Raji (cell line): ENCODE results near the gene LETMD1.

Experiments
- POLR2A ChIP-seq: IDR thresholded peaks from 2 replicates; pipeline ENCODE4 v1.6.1; 2011; ENCODE audit warnings: low read depth, low read length, control low read depth; ENCODE audit not compliant: insufficient read depth

Gene LETMD1, protein sequence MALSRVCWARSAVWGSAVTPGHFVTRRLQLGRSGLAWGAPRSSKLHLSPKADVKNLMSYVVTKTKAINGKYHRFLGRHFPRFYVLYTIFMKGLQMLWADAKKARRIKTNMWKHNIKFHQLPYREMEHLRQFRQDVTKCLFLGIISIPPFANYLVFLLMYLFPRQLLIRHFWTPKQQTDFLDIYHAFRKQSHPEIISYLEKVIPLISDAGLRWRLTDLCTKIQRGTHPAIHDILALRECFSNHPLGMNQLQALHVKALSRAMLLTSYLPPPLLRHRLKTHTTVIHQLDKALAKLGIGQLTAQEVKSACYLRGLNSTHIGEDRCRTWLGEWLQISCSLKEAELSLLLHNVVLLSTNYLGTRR

DNA sequence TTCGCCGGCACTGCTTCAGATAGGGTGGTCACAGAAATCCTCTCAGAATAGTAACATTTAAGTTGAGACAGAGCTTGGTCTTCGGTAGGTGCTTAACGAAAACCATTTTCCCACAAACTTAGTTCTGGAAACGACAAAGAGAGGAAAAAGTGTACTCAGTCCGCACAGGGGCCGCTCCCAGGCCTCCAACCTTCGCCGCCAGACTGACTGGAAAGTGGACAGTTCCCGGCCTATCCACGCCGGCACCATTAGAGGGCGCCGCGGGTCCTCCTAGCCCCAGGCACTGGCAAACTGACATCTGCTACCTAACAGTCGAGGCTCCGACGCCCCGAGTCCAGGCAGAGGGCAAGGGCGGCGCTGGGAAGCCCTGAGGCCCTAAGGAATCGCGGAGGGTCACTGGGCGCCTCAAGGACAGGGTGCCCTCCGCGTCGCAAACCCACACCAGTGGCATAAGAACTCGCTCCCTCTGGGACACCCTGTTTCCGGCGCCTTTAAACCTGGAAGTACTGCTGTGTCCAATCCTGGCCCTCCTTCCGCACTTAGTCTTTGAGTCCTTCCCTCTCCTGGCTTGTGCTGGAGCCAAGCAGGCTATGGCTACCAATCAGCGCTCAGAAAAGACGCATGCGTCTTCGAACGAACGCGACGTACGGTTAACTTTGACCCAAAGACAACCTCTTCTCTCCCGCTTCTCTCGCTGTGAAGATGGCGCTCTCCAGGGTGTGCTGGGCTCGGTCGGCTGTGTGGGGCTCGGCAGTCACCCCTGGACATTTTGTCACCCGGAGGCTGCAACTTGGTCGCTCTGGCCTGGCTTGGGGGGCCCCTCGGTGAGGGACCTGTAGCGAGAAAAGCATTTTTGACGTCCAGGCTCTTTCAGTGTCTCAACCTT lies at the start of gene LETMD1:
Gene LETMD1, plus strand, starts transcription at position 673 of the 886 bp plus-strand sequence. Its CDS starts 30 bp downstream, at position 703.
- peak; percentile 83 for TF ChIP-seq POLR2A

DNA sequence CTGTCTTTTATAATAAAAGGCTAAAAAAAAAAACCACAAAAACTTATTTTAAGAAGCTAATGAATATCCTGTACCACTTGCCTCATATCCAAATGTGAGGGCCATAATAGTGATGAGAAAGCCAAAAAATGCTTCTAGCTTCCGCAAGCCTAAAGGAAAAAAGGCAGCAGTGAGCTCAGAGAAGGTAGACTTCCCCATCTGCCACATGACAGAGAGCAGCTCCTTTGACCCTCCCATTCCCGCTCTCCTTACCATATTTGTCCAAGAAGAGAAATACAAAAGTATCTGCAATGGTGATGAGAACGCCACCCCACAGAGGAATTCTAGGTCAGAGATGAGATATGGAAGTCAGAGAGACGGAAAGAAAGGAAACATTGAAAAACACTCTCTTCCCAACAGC lies 49.0 kb upstream of the LETMD1 start:
- TF ChIP-seq POLR2A = no peak

DNA sequence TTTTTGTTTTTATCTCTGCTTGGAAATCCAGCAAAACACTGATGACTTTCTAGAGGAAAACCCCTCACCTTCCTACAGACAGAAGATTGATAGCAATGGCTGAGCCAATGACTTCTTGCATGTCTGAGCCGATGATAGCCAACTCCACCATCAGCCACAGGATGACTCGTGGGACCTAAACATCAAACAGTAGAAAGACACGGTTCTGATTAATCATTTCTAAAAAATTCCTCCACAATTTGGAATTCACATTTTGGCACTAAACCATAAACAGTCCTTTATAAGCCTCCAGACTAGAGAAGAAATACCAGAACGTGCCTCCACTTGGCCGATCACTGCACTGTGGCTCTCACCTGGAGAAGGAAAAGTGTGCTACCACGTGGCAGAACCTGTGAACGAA lies 47.9 kb upstream of the LETMD1 start:
- no peak for TF ChIP-seq POLR2A

DNA sequence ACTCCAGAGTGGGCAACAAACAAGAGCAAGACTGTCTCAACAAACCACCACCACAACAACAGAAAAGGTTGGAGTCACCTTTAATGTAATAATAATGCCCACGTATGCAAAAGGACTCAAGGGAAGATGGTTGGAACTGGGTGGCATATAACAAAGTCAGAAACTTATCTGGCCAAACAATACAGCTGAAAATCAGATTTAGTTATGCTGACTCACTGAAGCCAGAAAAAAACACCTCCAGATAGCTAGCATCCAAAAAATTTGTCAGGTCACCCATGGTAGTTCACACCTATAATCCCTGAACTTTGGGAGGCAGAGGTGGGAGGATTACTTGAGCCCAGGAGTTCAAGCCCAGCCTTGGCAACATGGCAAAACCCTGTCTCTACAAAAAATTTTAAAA lies 46.3 kb upstream of the LETMD1 start:
- no peak for TF ChIP-seq POLR2A

DNA sequence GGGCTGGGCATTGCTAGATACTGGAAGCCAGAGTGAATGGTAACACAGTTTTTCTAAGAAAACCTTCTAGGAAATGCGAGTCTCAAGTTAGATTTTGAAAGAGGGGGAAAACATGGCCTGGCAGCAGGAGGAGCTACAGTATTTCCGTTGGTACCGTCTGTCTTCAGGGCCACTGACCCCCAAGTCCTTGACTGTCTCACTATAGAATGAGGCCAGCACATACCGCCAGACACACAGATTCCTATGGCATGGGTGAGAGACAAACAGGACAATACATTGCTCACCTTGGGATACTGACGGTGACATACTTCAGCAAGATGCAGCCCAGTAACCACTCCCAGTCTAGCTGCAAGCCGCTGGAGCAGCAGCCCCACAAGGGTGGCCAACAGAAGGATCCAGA lies 43.6 kb upstream of the LETMD1 start:
- TF ChIP-seq POLR2A = no peak

DNA sequence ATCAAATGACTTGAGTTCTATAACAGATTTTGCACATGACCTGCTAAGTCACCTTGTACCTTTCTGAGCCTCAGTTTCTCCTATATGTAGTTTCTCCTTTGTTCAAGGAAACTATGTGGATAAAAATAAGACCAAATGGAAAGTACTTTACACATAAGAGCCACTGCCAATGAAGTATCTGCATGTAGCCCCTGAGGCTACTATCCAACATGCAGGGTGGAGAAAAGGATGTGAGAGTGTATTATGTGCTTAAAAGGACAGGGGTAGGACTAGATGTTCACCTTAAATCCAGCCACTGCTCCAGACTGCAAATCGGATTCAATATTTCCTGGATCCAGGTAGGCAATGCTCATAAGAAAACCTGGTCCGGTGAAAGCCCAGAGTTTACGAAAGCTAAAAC lies 43.1 kb upstream of the LETMD1 start:
- TF ChIP-seq POLR2A = no peak

DNA sequence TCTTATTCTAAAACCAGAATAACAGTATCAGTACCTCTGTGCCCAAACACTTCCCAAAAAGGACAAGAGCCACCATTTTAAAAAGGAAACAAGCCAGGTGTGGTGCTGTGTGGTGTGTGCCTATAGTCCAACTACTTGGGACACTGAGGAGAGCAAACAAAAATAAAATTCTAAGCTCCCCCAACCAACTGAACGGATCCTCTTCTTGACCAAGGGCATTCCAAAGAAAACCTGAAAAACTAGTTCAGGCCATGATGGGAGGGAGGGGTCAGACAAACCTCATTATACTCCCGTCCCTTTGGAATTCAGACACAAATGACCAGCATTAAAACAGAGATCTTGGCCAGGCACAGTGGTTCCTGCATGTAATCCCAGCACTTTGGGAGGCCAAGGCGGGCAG lies 42.5 kb upstream of the LETMD1 start:
- no peak for TF ChIP-seq POLR2A

DNA sequence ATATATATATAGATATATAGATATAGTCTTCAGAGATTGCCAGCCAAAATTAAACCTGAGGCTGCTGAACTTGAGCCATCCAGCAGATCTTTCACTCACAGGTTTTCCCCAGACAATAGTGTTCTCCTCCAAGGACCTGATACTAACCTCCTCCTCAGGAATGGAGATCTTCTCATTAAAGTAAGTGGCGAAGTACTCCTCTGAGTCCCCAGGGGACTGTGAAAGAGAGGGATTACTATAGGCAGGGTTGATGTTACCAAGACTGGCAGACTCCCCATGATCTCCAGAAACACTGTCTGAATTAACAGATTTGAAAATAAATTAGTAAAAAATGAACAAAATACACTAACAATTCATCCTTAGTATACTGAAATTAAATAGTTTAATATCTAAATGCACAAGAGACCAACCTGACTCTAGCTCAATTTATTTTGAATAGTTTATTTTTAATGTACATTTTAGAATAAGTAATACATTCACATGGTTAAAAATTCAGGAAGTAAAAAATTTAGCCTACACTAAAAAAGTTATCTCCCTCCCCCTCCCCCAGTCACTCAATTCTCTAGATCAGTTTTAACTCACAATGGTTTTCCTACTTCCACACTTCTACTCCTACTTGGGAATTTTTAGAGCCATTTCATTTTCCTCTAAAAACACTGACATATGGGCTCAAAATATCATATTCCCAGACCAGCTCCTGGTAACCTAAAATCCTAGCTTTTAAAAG lies 39.6 kb upstream of the LETMD1 start:
- no peak for TF ChIP-seq POLR2A

DNA sequence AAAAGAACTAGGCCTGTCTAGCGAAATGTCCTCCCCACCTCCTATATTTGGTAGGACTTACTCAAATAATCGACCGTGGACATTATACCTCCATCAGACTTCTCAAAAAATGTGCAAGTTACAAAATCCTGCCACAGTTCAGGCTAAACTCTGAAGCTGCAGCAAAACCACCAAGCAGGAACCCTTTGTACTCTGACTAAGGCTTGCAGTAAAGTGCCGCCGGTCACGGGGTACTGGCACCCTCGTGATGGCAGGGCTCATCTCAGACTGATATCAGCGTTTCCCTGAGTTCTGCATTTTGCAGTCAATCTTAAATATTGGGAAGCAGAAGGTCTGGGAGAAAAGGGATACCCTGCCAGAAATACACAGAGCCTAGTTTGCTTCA lies 39.1 kb upstream of the LETMD1 start:
- no peak for TF ChIP-seq POLR2A

DNA sequence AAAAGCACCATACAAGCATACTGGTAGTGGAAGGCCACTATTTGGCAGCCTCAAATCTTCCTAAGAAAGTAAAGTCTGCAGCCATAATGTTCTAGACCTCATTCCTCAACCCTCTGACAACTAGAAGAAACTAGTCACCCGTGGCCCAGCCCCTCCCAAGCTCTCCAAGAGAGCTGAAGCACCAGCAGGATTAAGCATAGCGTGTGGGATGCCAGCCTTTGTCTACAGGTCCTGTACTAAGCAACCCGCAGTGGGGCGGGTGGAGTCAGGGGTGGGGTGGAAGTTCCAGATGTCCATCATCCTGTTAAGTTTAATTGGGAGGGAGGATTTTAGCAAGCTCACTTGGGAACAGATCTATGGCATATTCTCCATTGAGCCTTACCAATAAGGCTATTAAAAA lies 36.2 kb upstream of the LETMD1 start:
- TF ChIP-seq POLR2A = no peak

DNA sequence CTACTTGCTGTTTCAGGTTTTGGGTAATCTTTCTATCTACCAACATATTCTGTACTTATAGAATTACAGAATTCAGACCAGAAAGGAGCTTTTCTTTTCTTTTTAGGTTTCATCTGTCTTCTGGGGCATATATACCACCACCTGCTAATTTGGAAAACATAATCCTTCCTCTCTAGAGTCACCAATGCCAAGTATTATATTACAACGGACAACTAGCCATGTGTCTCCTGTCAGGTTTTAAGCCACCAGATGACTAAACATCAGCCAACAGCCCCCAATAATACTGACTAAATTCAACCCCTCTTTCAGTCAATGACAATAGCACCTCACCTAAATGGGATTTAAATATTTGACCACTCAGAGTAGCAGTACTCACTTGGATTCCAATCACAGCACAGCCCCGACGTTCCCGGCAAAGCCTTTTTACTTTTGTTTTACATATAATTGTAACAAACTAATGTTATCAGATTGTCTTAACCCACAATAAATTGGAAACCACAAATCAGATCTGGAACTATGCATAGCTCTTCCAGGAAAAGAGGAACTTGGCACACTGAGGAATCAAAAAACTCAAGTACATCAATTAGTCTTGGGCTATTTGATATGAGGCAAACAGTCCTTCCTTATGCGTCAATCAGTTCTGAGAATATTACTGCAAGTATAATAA lies 35.4 kb upstream of the LETMD1 start:
- TF ChIP-seq POLR2A = no peak

DNA sequence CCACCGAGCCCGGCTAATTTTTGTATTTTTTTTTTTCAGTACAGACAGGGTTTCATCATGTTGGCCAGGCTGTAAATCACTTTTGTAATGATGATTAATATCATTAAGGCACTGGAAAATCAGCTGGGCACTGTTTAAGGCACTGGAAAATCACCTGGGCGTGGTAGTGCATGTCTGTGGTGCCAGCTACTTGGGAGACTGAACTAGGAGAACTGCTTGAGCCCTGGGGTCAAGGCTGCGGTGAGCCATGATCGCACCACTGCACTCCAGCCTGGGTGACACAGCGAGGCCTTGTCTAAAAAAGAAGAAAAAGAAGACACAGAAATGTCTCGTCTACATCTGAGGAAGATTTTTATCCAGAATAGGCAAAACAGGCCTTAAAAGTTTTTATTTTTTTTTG lies 34.7 kb upstream of the LETMD1 start:
- TF ChIP-seq POLR2A = no peak

DNA sequence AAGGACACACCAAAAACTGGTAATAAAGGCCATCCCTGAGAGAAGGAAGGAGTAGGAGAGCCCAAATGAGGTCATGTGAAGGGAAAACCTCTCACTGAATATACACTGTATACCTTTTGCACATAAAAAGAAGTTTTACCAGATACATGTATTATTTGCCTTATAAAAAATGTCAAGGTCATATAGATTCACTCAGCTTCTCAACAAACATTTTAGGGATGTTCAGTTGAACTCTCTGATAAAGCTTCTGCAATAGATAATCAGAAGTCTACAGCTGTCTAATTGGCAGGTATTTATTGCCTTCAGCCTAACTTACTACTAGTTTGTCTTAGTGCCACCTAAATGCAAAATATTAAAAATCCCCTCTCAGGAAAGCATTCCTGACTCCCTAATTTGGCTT lies 30.7 kb upstream of the LETMD1 start:
- TF ChIP-seq POLR2A = no peak

DNA sequence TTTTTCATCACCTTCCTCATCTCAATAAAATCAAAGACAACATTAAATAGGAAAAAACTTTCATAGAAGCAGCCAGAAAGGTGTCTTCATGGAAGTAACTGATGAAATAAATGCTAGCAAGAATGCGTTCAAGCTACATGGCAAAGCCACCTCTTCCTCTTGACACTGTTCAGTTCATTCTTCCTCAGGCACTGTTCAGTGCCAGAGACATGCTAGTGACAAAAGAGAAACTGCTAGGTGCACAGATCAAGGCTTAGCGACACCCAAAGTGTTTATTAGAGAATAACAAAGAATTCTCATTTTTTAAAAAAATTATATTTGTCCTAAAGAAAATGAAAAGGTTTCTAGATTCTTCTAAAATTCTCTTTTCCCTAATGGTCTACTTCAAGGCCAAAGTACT lies 29.2 kb upstream of the LETMD1 start:
- TF ChIP-seq POLR2A = no peak

DNA sequence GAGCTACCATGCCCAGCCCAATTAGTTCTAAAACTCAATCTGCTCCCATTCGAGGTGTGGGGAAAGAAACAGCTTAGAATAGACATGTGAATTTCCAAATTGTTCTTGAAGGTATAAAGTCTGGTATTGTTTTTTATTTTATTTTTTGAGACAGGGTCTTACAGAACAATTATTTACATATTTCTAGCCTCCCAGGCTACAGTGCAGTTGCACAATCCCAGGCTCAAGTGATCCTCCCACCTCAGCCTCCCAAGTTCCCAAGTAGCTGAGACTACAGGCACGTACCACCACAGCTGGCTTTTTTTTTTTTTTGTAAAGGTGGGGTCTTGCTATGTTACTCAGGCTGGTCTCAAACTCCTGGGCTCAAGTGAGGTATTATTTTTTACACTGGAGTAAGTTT lies 28.2 kb upstream of the LETMD1 start:
- TF ChIP-seq POLR2A = no peak

DNA sequence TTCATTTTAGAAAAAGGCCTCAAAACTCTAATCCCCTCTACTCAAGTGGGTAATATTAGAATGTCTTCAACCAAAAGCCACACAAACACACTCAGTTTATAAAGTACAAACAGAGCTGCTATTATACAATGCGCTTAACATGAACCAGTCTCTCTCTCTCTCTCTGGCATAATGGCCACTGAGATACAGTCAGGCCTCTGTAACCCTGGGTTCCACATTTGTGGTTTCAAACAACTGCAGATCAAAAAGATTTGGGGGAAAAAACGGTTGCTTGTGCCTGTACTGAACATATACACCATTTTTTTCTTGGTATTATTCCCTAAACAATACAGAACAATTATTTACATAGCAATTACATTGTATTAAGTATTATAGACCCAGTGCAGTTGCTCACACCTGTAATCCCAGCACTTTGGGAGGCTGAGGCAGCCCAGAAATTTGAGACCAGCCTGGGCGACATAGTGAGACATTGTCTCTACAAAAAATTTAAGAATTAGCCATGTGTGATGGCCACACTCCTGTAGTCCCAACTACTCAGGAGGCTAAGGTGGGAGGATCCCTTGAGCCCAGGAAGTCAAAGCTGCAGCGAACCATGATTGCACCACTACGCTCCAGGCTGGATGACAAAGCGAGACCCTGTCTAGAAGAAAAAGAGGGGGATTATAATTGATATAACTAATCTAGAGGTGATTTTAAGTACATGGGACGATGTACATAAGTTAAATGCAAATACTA lies 27.5 kb upstream of the LETMD1 start:
- no peak for TF ChIP-seq POLR2A
